B cell (primary cell): ENCODE results near the gene CABLES1. TPM values are rescaled to one million over a fixed set of nuclear protein-coding genes. Genes with fewer than 3 reads are reported as not detected.

Source experiments
- ATAC-seq: fragments of 200-7000 bp; cut with Tn5 transposase; one replicate; pipeline ENCODE4 v1.10.0; 2021; ENCODE audit warnings: low read depth, mild to moderate bottlenecking, moderate number of reproducible peaks, moderate library complexity
- CTCF ChIA-PET: fragments of 350-600 bp; sonication (Branson Sonifier 250); formaldehyde crosslinking; loops from one replicate; lab custom pipeline; 2021; ENCODE audit warnings: antibody characterized with exemption, inconsistent platforms; lab: Charles Lee
- POLR2A ChIA-PET: fragments of 350-600 bp; sonication (Branson Sonifier 250); formaldehyde crosslinking; loops from one replicate; lab custom pipeline; 2021; ENCODE audit warnings: antibody characterized with exemption; lab: Charles Lee
- DNase-seq: peaks from one replicate; pipeline ENCODE4 v3.0.0; 2013
- H2AFZ ChIP-seq: 2 replicates; pipeline ENCODE4 v1.6.1; 2012; ENCODE audit warnings: mild to moderate bottlenecking, low read depth, low read length; ENCODE audit not compliant: insufficient read depth, poor library complexity, severe bottlenecking
- H3K27ac ChIP-seq, 2 donors: 1 replicate in 1 of 2; 2 replicates in 1 of 2; pipeline ENCODE4 v1.5.1; 2012 to 2013; ENCODE audit warnings: low read length in 2 of 2, mild to moderate bottlenecking in 2 of 2, moderate library complexity in 1 of 2
- H3K27me3 ChIP-seq, 4 experiments: fragments of 200-600 bp in 1 of 4; sonication (generic) in 1 of 4; replicated peaks in 1 of 4; 1 replicate in 2 of 4; 2 replicates in 2 of 4; pipeline versions ENCODE4 v1.6.1 to v1.7.0; 2013 to 2016; ENCODE audit warnings: low read length in 3 of 4, mild to moderate bottlenecking in 2 of 4, mixed read lengths in 1 of 4, moderate library complexity in 1 of 4; ENCODE audit not compliant: insufficient read depth in 4 of 4, control insufficient read depth in 3 of 4; ENCODE audit errors: control extremely low read depth in 1 of 4
- H3K36me3 ChIP-seq, 2 experiments: replicated peaks in 1 of 2; 1 replicate in 1 of 2; 2 replicates in 1 of 2; pipeline versions ENCODE4 v1.6.1 to v1.7.1; 2013; ENCODE audit warnings: low read length in 1 of 2; ENCODE audit not compliant: insufficient read depth in 2 of 2, control insufficient read depth in 1 of 2; ENCODE audit errors: control extremely low read depth in 1 of 2, extremely low read depth in 1 of 2
- H3K4me1 ChIP-seq, 2 donors: fragments of 200-600 bp in 1 of 2; sonication (generic) in 1 of 2; 1 replicate in 1 of 2; 2 replicates in 1 of 2; pipeline versions ENCODE4 v1.5.1 to v1.6.1; 2013 to 2017; ENCODE audit warnings: low read length in 2 of 2; ENCODE audit not compliant: control insufficient read depth in 2 of 2, insufficient read depth in 2 of 2
- H3K4me2 ChIP-seq: replicated peaks from 2 replicates; pipeline ENCODE3; 2012; ENCODE audit warnings: mild to moderate bottlenecking, low read depth, low read length; ENCODE audit not compliant: poor library complexity, severe bottlenecking
- H3K4me3 ChIP-seq, 5 experiments: fragments of 200-600 bp in 1 of 5; sonication (generic) in 1 of 5; 1 replicate in 3 of 5; 2 replicates in 2 of 5; pipeline versions ENCODE4 v1.5.1 to v1.7.0; 2011 to 2016; ENCODE audit warnings: low read length in 4 of 5, mild to moderate bottlenecking in 4 of 5, low read depth in 2 of 5, control low read depth in 1 of 5, moderate library complexity in 1 of 5; ENCODE audit not compliant: insufficient read depth in 1 of 5; ENCODE audit errors: control extremely low read depth in 1 of 5, extremely low read depth in 1 of 5
- H3K79me2 ChIP-seq: fragments of 200-600 bp; sonication (generic); one replicate; pipeline ENCODE4 v1.6.0; 2016; ENCODE audit warnings: low read length; ENCODE audit not compliant: control insufficient read depth, insufficient read depth
- H3K9ac ChIP-seq: fragments of 200-600 bp; sonication (generic); 2 replicates; pipeline ENCODE4 v1.6.1; 2017; ENCODE audit warnings: mild to moderate bottlenecking, low read length, moderate library complexity
- H3K9me3 ChIP-seq, 3 donors: one replicate each; pipeline versions ENCODE4 v1.6.1 to v1.7.1; 2013; ENCODE audit warnings: low read length in 2 of 3; ENCODE audit not compliant: control insufficient read depth in 2 of 3, insufficient read depth in 1 of 3; ENCODE audit errors: control extremely low read depth in 1 of 3
- H4K20me1 ChIP-seq: 2 replicates; pipeline ENCODE4 v1.6.0; 2012; ENCODE audit warnings: mild to moderate bottlenecking, low read length; ENCODE audit not compliant: insufficient read depth, control insufficient read depth, poor library complexity, severe bottlenecking
- H3K27ac Mint-ChIP-seq: one replicate; pipeline ENCODE4 v1.8.0; 2021; ENCODE audit warnings: mixed read lengths
- H3K27me3 Mint-ChIP-seq: one replicate; pipeline ENCODE4 v1.8.0; 2021; ENCODE audit warnings: mixed read lengths
- H3K4me1 Mint-ChIP-seq: one replicate; pipeline ENCODE4 v1.8.0; 2021; ENCODE audit warnings: mixed read lengths
- H3K4me3 Mint-ChIP-seq: one replicate; pipeline ENCODE4 v1.8.0; 2021; ENCODE audit warnings: mixed read lengths
- H3K9me3 Mint-ChIP-seq: one replicate; pipeline ENCODE4 v1.8.0; 2022; ENCODE audit warnings: mixed read lengths; ENCODE audit not compliant: insufficient read depth
- EZH2 ChIP-seq: IDR thresholded peaks from 2 replicates; pipeline ENCODE4 v1.6.1; 2012; ENCODE audit warnings: borderline replicate concordance, low read depth, mild to moderate bottlenecking, moderate library complexity, low read length; ENCODE audit not compliant: insufficient read depth, poor library complexity, severe bottlenecking
- WGBS: methylation state at CpG from one replicate; pipeline ENCODE4 v1.1.5; 2013; ENCODE audit warnings: missing lambda C conversion rate; ENCODE audit not compliant: insufficient coverage; 5-methylcytosine and 5-hydroxymethylcytosine counted together
- intact Hi-C: fragments of 100-400 bp; cut with micrococcal nuclease; formaldehyde crosslinking; loops from one replicate; pipeline ENCODE4 v1.10.0; 2022
- polyA plus RNA-seq: library from polyadenylated mRNA; depleted of rRNA; stranded (reverse); fragments of >200 nt; gene quantifications from 2 replicates; pipeline ENCODE4 v1.2.3, GENCODE V29; 2012
- total RNA-seq, 2 donors: library from RNA; stranded (reverse); fragments of 120-200 nt in 1 of 2; gene quantifications; 1 replicate in 1 of 2; 2 replicates in 1 of 2; pipeline versions ENCODE4 v1.2.3 to v1.2.4, GENCODE V29; 2013 to 2022
- TF ChIP-seq, protein P1 (sequence below): fragments of 200-600 bp; IDR thresholded peaks from one replicate; pipeline ENCODE4 v1.8.0; 2022; ENCODE audit warnings: antibody characterized with exemption, mild to moderate bottlenecking

Gene CABLES1
- total and polyA plus RNA-seq, 2 donors (not counting 1 experiment from before 2014, with no cell fraction given), result 0.30 to 56.3 TPM

DNA sequence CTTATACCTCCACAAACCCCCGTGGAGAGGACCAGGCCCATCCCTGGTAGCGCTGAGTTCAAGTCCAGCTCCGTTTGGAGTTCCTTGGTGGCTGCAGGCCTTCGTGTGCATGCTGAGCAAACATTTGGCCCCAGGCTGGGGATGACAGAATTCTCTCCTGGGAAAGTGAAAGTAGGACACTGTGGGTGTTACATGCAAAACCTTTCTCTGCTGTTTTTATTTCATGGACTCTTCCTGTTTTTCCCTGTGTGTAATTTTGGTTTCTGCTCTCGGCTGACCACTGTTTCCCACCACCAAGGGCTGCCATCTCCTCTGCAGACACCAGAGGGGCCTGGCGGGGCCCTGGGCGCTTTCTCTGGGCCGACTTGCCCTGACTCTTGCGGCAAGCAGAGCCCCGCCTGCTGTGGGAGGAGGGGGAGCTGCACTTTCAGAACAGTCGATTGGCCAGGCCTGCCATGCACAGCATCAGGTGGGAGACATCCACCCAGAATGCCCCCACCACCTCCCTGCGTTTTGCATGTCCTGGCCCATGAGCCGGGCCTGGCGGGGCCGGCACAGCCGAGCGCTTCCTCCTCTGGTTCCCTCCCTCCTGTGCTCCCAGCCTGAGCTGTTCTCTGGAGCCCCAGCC, 102.4 kb downstream of the CABLES1 start:
- H3K27me3 ChIP-seq, result peaks cover 0 to 2% (median 0%) of the 10 kb centered on the region in 4 experiments
- ATAC-seq (peak; percentile 59), DNase-seq (peak; percentile 69)
- H3K4me1 ChIP-seq, result peaks cover 14 to 19% of the 10 kb centered on the region in 2 donors
- H3K9me3 ChIP-seq, result no peaks in the 10 kb centered on the region
- peak overlapping the region; percentile 54 for H3K27ac Mint-ChIP-seq
- H3K9ac ChIP-seq, result peak overlapping the region; percentile 54
- ChIA-PET CTCF (interaction anchor here (0.6 to 3.0 kb wide), 9 partner anchors 9 to 174 kb away, joined by 3 to 12 read pairs (median 7); no protein-coding TSS in a partner anchor), POLR2A (interaction anchor here (1.0 kb wide), 1 partner anchor 10 kb away, joined by 3 read pairs; no protein-coding TSS in a partner anchor)
- H3K4me2 ChIP-seq, result peak overlapping the region; percentile 82
- H4K20me1 ChIP-seq, result no peaks in the 10 kb centered on the region
- peak overlapping the region in 4 of 5 experiments; percentile 22 to 55 (median 26) for H3K4me3 ChIP-seq
- intact Hi-C loops, result loop anchor here (10.0 kb wide), 1 partner anchor 347 kb away; the partner anchor contains the start of gene NPC1
- no peak overlapping the region for H3K27ac ChIP-seq
- no peaks in the 10 kb centered on the region for H3K9me3 Mint-ChIP-seq
- WGBS, result 31% methylated on average over 11 of the region's 17 CpGs
- H2AFZ ChIP-seq, result peak overlapping the region; percentile 67
- TF ChIP-seq EZH2, result no peak
- TF ChIP-seq, protein P1, sequence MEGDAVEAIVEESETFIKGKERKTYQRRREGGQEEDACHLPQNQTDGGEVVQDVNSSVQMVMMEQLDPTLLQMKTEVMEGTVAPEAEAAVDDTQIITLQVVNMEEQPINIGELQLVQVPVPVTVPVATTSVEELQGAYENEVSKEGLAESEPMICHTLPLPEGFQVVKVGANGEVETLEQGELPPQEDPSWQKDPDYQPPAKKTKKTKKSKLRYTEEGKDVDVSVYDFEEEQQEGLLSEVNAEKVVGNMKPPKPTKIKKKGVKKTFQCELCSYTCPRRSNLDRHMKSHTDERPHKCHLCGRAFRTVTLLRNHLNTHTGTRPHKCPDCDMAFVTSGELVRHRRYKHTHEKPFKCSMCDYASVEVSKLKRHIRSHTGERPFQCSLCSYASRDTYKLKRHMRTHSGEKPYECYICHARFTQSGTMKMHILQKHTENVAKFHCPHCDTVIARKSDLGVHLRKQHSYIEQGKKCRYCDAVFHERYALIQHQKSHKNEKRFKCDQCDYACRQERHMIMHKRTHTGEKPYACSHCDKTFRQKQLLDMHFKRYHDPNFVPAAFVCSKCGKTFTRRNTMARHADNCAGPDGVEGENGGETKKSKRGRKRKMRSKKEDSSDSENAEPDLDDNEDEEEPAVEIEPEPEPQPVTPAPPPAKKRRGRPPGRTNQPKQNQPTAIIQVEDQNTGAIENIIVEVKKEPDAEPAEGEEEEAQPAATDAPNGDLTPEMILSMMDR, result no peak
- no peaks in the 10 kb centered on the region for H3K36me3 ChIP-seq
- peaks cover 37% of the 10 kb centered on the region for H3K4me1 Mint-ChIP-seq
- peak overlapping the region; percentile 80 for H3K4me3 Mint-ChIP-seq
- peaks cover 4% of the 10 kb centered on the region for H3K27me3 Mint-ChIP-seq
- no peaks in the 10 kb centered on the region for H3K79me2 ChIP-seq

DNA sequence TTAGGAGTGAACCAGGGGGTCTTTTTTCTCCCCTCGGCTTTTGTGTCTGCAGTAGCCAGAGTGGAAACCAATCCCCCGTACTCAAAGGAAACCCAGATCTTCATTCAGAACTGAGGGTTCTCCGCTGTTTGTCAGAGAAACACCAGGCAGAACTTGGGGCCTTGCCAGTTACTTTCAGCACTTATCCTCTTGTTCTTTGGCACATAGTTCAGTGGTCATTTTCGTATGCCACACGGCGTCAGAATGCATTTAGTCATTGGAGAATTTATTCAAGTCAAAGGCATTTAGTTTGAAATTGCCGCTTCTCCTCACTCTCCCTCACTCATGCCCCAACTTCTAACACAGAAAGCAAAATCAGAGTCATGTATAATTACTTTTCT, 102.9 kb downstream of the CABLES1 start:
- peak overlapping the region; percentile 67 for H2AFZ ChIP-seq
- POLR2A ChIA-PET, result interaction anchor here (1.0 kb wide), 1 partner anchor 10 kb away, joined by 3 read pairs; no protein-coding TSS in a partner anchor
- CTCF ChIA-PET, result interaction anchor here (1.0 to 3.0 kb wide), 6 partner anchors 10 to 174 kb away, joined by 3 to 12 read pairs (median 8); no protein-coding TSS in a partner anchor
- H4K20me1 ChIP-seq, result no peaks in the 10 kb centered on the region
- no peak overlapping the region for H3K27ac Mint-ChIP-seq
- peak overlapping the region; percentile 80 for H3K4me3 Mint-ChIP-seq
- DNase-seq (no peak), ATAC-seq (no peak)
- H3K4me1 Mint-ChIP-seq, result peaks cover 35% of the 10 kb centered on the region
- H3K79me2 ChIP-seq, result no peaks in the 10 kb centered on the region
- peaks cover 14 to 19% of the 10 kb centered on the region in 2 donors for H3K4me1 ChIP-seq
- intact Hi-C loops, result loop anchor here (10.0 kb wide), 1 partner anchor 347 kb away; the partner anchor contains the start of gene NPC1
- H3K4me2 ChIP-seq, result peak overlapping the region; percentile 82
- H3K36me3 ChIP-seq, result no peaks in the 10 kb centered on the region
- H3K9ac ChIP-seq, result peak overlapping the region; percentile 54
- H3K27me3 Mint-ChIP-seq, result peaks cover 4% of the 10 kb centered on the region
- 63% methylated on average over 6 of the region's 7 CpGs for WGBS
- no peaks in the 10 kb centered on the region for H3K9me3 ChIP-seq
- TF ChIP-seq, protein P1, result no peak
- no peak for TF ChIP-seq EZH2
- no peaks in the 10 kb centered on the region for H3K9me3 Mint-ChIP-seq
- no peaks in the 10 kb centered on the region for H3K27me3 ChIP-seq
- peak overlapping the region in 3 of 5 experiments; percentile 26 to 55 (median 27) for H3K4me3 ChIP-seq
- no peak overlapping the region for H3K27ac ChIP-seq
